ENCODE data around the gene EXOC6.

Gene EXOC6

GRCh38 chr10:92822964-92823363, 25.4 kb upstream of the EXOC6 start:
- Histone ChIP-seq H3K4me1 (peaks cover 9% of the 10 kb centered on the region), H3K9me3 (no peaks in the 10 kb centered on the region), H3K27me3 (no peaks in the 10 kb centered on the region), H3K36me3 (no peaks in the 10 kb centered on the region), H3K4me3 (ENCODE audit: low read depth, low read length) (no peak overlapping the region)
- DNase-seq = no peak
- peak; percentile 49 for TF ChIP-seq CTCF (IDR thresholded peaks at IDR 0.05; ENCODE audit: low read depth, low read length)

- no peak for DNase-seq
- no peaks in the 10 kb centered on the region for H3K36me3 ChIP-seq
- H3K27me3 ChIP-seq = no peaks in the 10 kb centered on the region
- H3K9me3 ChIP-seq = no peaks in the 10 kb centered on the region
- no peak overlapping the region for H3K4me3 ChIP-seq (ENCODE audit: low read depth, low read length)
- no peak for TF ChIP-seq CTCF (IDR thresholded peaks at IDR 0.05; ENCODE audit: low read depth, low read length)
- H3K4me1 ChIP-seq = peaks cover 15% of the 10 kb centered on the region
Measured at GRCh38 chr10:92826061-92826460, 22.3 kb upstream of the EXOC6 start.

- Histone ChIP-seq H3K9me3 (no peaks in the 10 kb centered on the region), H3K27me3 (no peaks in the 10 kb centered on the region), H3K36me3 (no peaks in the 10 kb centered on the region), H3K4me3 (ENCODE audit: low read depth, low read length) (no peak overlapping the region), H3K4me1 (peaks cover 14% of the 10 kb centered on the region)
- DNase-seq = no peak
- TF ChIP-seq CTCF (IDR thresholded peaks at IDR 0.05; ENCODE audit: low read depth, low read length) = no peak
Measured at GRCh38 chr10:92826504-92826903, 21.8 kb upstream of the EXOC6 start.

- no peak for TF ChIP-seq CTCF (IDR thresholded peaks at IDR 0.05; ENCODE audit: low read depth, low read length)
- Histone ChIP-seq H3K36me3 (no peaks in the 10 kb centered on the region), H3K4me1 (peaks cover 6% of the 10 kb centered on the region), H3K9me3 (no peaks in the 10 kb centered on the region), H3K27me3 (no peaks in the 10 kb centered on the region), H3K4me3 (ENCODE audit: low read depth, low read length) (peak overlapping the region; percentile 40)
- DNase-seq = peak; percentile 86
Measured at GRCh38 chr10:92829042-92829785, 19.1 kb upstream of the EXOC6 start.

GRCh38 chr10:92829786-92830377, 18.4 kb upstream of the EXOC6 start:
- Histone ChIP-seq H3K36me3 (no peaks in the 10 kb centered on the region), H3K4me3 (ENCODE audit: low read depth, low read length) (no peak overlapping the region), H3K9me3 (no peaks in the 10 kb centered on the region), H3K4me1 (peaks cover 6% of the 10 kb centered on the region), H3K27me3 (no peaks in the 10 kb centered on the region)
- no peak for TF ChIP-seq CTCF (IDR thresholded peaks at IDR 0.05; ENCODE audit: low read depth, low read length)
- DNase-seq = no peak
